ENCODE measurements around the gene ARGLU1.

ARGLU1 gene

DNA sequence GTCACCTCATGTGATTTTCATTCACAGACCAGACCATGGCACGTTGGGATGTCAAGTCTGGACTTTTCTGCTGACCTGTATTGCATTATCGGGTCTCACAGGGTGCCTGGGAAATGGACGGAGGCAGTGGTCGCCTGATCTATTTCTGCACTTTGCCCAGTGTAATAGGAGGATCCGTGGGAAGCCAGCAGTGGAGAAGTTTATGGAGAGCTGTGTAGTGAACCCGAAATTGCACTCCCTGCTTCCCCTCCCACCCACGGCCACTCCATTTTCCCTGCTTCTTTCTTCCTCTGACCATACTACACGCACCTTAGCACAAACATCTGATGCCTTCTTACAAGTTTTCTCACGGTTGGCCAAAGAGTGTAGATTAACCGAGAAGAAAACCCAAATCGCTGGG is 49.4 kb downstream of the ARGLU1 start:
- H3F3A ChIP-seq (ENCODE audit: control insufficient read depth, insufficient read depth), result no peaks in the 10 kb centered on the region
- H3K27me3 ChIP-seq (ENCODE audit: control insufficient read depth, low read length), result no peaks in the 10 kb centered on the region
- H3K9me3 ChIP-seq (ENCODE audit: control insufficient read depth, insufficient read depth, low read length), result no peaks in the 10 kb centered on the region
- no peaks in the 10 kb centered on the region for H3K79me2 ChIP-seq (ENCODE audit: control insufficient read depth, low read length)
- no peaks in the 10 kb centered on the region for H3K36me3 ChIP-seq (ENCODE audit: control insufficient read depth, low read length)
- no peak overlapping the region for H3K27ac ChIP-seq (ENCODE audit: low read depth, low read length)
- no peaks in the 10 kb centered on the region for H3K9me2 ChIP-seq (replicated peaks; ENCODE audit: control insufficient read depth, low read length)
- TF ChIP-seq, protein P1, sequence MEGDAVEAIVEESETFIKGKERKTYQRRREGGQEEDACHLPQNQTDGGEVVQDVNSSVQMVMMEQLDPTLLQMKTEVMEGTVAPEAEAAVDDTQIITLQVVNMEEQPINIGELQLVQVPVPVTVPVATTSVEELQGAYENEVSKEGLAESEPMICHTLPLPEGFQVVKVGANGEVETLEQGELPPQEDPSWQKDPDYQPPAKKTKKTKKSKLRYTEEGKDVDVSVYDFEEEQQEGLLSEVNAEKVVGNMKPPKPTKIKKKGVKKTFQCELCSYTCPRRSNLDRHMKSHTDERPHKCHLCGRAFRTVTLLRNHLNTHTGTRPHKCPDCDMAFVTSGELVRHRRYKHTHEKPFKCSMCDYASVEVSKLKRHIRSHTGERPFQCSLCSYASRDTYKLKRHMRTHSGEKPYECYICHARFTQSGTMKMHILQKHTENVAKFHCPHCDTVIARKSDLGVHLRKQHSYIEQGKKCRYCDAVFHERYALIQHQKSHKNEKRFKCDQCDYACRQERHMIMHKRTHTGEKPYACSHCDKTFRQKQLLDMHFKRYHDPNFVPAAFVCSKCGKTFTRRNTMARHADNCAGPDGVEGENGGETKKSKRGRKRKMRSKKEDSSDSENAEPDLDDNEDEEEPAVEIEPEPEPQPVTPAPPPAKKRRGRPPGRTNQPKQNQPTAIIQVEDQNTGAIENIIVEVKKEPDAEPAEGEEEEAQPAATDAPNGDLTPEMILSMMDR (IDR thresholded peaks at IDR 0.05; ENCODE audit: low read depth, low read length, poor library complexity, severe bottlenecking), result no peak
- no peak for TF ChIP-seq EZH2phosphoT487 (IDR thresholded peaks at IDR 0.05; ENCODE audit: borderline replicate concordance, low read length)
- no peak overlapping the region for H3K4me2 ChIP-seq (ENCODE audit: low read length)
- H3K4me1 ChIP-seq (ENCODE audit: control insufficient read depth, low read length), result no peaks in the 10 kb centered on the region
- no peaks in the 10 kb centered on the region for H4K20me1 ChIP-seq (ENCODE audit: control insufficient read depth, insufficient read depth, low read depth, low read length)
- H3K4me3 ChIP-seq (ENCODE audit: low read length), result no peak overlapping the region

DNA sequence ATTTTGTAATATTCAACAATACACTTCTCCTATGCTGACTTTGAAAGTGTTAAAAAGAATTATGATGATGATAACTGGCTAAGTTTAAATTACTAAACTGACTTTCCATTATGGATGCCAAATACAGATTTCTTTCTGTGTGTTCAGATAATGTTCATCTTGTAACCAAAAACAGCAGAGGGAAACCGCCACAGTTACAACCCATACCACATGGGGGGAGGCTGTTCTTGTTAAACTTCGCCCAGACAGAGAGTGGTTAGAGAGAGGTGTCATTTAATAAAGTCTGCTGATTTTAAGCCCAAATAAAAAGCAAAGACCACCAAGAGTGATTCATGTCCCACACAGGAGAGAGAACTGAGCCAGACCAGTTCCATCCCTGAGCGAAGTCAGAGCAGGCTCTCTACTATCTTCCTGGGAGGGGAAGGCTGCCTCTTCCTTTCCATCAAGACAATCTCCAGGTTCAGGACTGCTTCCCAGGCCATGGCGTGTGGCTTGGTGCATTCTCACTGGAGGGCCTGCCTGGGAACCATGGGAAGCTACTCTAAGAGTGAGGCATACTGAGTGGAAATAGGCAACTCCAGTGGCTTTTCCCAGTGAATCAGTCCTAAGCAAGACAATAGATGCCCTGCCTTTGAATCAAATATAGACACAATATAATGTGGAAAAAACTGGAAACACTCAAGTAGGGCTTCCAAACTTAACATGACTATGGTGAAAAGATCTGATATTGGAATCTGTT is 50.7 kb downstream of the ARGLU1 start:
- H3K9me2 ChIP-seq (replicated peaks; ENCODE audit: control insufficient read depth, low read length), result no peaks in the 10 kb centered on the region
- no peaks in the 10 kb centered on the region for H3K79me2 ChIP-seq (ENCODE audit: control insufficient read depth, low read length)
- no peaks in the 10 kb centered on the region for H3K27me3 ChIP-seq (ENCODE audit: control insufficient read depth, low read length)
- no peaks in the 10 kb centered on the region for H4K20me1 ChIP-seq (ENCODE audit: control insufficient read depth, insufficient read depth, low read depth, low read length)
- H3F3A ChIP-seq (ENCODE audit: control insufficient read depth, insufficient read depth), result no peaks in the 10 kb centered on the region
- no peak overlapping the region for H3K4me3 ChIP-seq (ENCODE audit: low read length)
- no peak overlapping the region for H3K4me2 ChIP-seq (ENCODE audit: low read length)
- TF ChIP-seq, protein P1 (IDR thresholded peaks at IDR 0.05; ENCODE audit: low read depth, low read length, poor library complexity, severe bottlenecking), result no peak
- TF ChIP-seq EZH2phosphoT487 (IDR thresholded peaks at IDR 0.05; ENCODE audit: borderline replicate concordance, low read length), result no peak
- H3K4me1 ChIP-seq (ENCODE audit: control insufficient read depth, low read length), result no peaks in the 10 kb centered on the region
- H3K36me3 ChIP-seq (ENCODE audit: control insufficient read depth, low read length), result no peaks in the 10 kb centered on the region
- no peak overlapping the region for H3K27ac ChIP-seq (ENCODE audit: low read depth, low read length)
- H3K9me3 ChIP-seq (ENCODE audit: control insufficient read depth, insufficient read depth, low read length), result no peaks in the 10 kb centered on the region

DNA sequence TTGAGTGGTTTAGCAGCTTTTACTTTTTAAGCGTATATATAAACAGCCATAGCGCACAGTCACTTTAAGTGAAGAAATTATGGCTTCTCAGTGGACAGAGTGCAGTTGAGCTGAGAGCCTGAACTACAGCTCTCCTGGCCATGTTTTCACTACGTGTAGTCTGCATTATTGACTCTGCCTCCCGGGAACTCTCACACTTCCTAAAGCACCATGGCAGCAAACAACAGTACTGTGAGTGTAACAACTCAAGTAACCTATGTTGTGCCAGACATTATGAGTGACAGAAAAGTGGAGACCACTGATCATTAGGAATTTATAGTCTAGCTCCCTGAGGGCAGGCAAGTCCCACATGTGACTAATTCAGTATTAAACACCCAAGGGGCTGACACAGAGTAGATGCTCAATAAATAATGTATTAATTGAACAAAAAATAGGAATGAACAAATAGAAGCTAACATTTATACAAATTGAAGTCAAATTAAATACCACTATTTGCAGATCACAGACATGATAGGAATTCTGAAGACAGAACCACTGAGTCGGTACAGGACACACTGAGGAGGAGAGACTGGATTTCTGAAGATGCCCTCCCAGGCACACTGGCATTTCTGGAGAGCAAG is 52.2 kb downstream of the ARGLU1 start:
- Histone ChIP-seq H3K9me3 (ENCODE audit: control insufficient read depth, insufficient read depth, low read length) (no peaks in the 10 kb centered on the region), H3K27me3 (ENCODE audit: control insufficient read depth, low read length) (no peaks in the 10 kb centered on the region), H3K79me2 (ENCODE audit: control insufficient read depth, low read length) (no peaks in the 10 kb centered on the region), H3K4me2 (ENCODE audit: low read length) (no peak overlapping the region), H3K4me1 (ENCODE audit: control insufficient read depth, low read length) (no peaks in the 10 kb centered on the region), H3F3A (ENCODE audit: control insufficient read depth, insufficient read depth) (no peaks in the 10 kb centered on the region), H3K4me3 (ENCODE audit: low read length) (no peak overlapping the region), H3K36me3 (ENCODE audit: control insufficient read depth, low read length) (no peaks in the 10 kb centered on the region), H4K20me1 (ENCODE audit: control insufficient read depth, insufficient read depth, low read depth, low read length) (no peaks in the 10 kb centered on the region), H3K27ac (ENCODE audit: low read depth, low read length) (no peak overlapping the region), H3K9me2 (replicated peaks; ENCODE audit: control insufficient read depth, low read length) (no peaks in the 10 kb centered on the region)
- no peak for TF ChIP-seq EZH2phosphoT487 (IDR thresholded peaks at IDR 0.05; ENCODE audit: borderline replicate concordance, low read length)
- TF ChIP-seq, protein P1 (IDR thresholded peaks at IDR 0.05; ENCODE audit: low read depth, low read length, poor library complexity, severe bottlenecking), result no peak

Measured in DOHH2 (cell line).